NCI-H2107 treated with DMSO at 0.1 percent for 48 hours (cell line): ENCODE data around the gene SMIM44.
A peak's percentile ranks its signal among the peaks of the same experiment; 100 is the strongest.
"Not testable (repeated sequence)": the region's sequence is repeated elsewhere in the genome, so short reads cannot be mapped to it uniquely, and the experiment has no call there.

Source experiments
- DNase-seq: peaks from one replicate; lab custom pipeline; 2025; ENCODE audit not compliant: unreplicated experiment; lab: John Stamatoyannopoulos, UW

Gene SMIM44

GRCh38 chr19:3483226-3483628, at the start of gene SMIM44:
Gene SMIM44, minus strand, starts transcription at chr19:3483441. Its CDS starts 38 bp downstream, at chr19:3483403.
- no peak for DNase-seq

DNA sequence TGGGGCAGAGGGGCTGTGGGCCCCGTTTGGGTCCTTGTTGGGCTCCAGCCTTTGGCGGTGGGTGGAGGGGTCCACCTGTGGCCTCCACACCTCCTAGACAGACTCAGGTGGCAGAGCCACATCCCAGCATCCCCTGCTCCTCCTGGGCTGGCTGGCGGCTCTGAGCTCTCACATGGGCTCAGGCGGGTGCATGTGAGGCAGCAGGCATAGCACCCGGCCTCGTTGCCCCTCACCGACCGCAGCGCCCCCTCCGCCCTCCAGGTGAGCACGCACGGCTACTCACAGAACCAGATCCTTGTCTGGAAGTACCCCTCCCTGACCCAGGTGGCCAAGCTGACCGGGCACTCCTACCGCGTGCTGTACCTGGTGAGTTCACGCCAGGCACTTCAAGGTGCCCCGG, 49.8 kb upstream of the SMIM44 start:
- DNase-seq = no peak

- no peak for DNase-seq
Observed at GRCh38 chr19:3532154-3532786, 49.0 kb upstream of the SMIM44 start.

DNA sequence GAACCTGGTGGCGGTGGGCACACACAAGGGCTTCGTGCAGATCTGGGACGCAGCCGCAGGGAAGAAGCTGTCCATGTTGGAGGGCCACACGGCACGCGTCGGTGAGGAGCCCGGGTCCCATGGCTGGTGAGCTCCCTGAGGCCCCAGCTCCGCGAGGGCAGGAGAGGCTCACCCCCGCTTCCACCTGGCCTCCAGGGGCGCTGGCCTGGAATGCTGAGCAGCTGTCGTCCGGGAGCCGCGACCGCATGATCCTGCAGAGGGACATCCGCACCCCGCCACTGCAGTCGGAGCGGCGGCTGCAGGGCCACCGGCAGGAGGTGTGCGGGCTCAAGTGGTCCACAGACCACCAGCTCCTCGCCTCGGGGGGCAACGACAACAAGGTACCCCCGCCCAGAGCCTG, 48.5 kb upstream of the SMIM44 start:
- no peak for DNase-seq

- DNase-seq = no peak
Observed at GRCh38 chr19:3530389-3530788, 47.1 kb upstream of the SMIM44 start.

DNA sequence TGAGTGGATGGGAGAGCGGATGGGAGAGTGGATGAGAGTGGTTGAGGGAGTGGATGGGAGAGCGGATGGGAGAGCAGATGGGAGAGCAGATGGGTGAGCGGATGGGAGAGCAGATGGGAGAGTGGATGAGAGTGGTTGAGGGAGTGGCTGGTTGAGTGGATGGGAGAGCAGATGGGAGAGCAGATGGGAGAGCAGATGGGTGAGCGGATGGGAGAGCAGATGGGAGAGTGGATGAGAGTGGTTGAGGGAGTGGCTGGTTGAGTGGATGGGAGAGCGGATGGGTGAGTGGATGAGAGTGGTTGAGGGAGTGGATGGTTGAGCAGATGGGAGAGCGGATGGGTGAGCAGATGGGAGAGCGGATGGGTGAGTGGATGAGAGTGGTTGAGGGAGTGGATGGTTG, 46.1 kb upstream of the SMIM44 start:
- not testable (repeated sequence) for DNase-seq

DNA sequence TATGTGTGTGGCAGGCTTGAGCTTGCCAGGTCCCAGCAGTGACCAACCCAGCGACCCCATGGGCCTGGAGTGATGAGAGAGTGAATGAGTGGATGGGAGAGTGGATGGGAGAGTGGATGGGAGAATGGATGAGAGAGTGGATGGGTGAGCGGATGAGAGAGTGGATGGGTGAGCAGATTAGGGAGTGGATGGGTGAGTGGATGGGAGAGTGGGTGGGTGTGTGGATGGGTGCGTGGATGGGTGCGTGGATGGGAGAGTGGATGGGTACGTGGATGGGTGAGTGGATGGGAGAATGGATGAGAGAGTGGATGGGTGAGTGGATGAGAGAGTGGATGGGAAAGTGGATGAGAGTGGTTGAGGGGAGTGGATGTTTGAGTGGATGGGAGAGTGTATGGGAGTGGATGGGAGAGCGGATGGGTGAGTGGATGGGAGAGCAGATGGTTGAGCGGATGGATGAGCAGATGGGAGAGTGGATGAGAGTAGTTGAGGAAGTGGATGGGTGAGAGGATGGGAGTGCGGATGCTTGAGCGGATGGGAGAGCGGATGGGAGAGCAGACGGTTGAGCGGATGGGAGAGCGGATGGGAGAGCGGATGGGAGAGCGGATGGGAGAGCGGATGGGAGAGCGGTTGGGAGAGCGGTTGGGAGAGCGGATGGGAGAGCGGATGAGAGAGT, 45.4 kb upstream of the SMIM44 start:
- no peak for DNase-seq

DNA sequence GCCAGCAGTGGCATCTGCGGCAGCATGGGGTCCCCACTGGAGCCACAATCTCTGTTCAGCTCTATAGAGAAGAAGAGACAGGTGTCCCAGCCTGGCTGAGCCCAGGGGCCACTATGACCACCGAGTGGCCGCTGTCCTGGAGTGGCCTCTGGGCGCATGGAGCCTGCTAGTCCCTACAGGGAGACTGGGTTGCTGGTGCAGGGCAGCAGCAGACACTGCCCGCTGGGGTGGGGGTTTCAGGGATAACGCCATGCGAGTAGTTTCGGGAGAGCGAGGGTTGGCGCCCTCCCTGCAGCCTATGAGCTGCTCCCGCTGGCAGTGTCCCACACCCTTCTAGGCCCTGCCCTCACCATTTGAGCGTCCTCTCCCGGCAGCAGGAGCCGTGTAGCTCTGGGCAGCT, 44.8 kb upstream of the SMIM44 start:
- DNase-seq = no peak

- no peak for DNase-seq
Observed at GRCh38 chr19:3527238-3527910, 44.1 kb upstream of the SMIM44 start.

- DNase-seq = no peak
Observed at GRCh38 chr19:3526507-3527237, 43.4 kb upstream of the SMIM44 start.

GRCh38 chr19:3524904-3525451, 41.7 kb upstream of the SMIM44 start:
- no peak for DNase-seq

DNA sequence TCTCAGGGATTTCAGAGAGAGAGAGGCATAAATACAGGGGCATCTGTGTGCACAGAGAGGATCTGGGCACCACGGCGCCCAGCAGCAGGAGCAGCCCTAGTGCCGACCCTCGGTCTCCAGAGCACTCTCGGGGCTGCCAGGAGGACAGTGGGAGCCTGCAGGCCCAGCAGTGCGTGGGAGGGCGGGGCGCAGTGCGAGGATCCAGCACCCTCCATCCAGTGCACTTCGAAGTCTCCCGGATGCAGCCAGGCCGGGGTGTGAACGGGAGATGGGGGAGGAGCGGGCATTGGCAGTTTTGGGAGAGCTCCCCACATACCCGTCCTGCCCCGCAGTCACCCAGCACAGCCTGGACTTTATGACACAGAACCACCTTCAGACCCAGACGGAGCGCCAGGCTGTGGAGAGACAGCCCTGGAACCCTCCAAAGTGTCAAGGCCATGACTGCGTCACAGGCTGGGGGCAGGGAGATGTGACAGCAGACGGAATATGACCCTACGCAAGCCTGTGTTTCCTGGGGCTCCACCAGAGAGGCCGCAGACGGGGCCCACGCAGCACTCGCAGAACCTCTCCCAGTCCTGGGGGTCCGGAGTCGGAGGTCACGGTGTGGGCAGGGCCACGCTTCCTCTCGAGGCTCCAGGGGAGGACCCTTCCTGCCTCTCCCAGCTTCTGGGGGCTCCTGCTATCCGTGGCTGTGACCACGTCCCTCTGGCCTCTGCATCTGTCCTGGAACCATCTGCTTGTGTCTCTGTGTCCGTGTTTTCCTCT, 41.0 kb upstream of the SMIM44 start:
- DNase-seq = no peak

GRCh38 chr19:3523361-3524077, 40.3 kb upstream of the SMIM44 start:
- no peak for DNase-seq

DNA sequence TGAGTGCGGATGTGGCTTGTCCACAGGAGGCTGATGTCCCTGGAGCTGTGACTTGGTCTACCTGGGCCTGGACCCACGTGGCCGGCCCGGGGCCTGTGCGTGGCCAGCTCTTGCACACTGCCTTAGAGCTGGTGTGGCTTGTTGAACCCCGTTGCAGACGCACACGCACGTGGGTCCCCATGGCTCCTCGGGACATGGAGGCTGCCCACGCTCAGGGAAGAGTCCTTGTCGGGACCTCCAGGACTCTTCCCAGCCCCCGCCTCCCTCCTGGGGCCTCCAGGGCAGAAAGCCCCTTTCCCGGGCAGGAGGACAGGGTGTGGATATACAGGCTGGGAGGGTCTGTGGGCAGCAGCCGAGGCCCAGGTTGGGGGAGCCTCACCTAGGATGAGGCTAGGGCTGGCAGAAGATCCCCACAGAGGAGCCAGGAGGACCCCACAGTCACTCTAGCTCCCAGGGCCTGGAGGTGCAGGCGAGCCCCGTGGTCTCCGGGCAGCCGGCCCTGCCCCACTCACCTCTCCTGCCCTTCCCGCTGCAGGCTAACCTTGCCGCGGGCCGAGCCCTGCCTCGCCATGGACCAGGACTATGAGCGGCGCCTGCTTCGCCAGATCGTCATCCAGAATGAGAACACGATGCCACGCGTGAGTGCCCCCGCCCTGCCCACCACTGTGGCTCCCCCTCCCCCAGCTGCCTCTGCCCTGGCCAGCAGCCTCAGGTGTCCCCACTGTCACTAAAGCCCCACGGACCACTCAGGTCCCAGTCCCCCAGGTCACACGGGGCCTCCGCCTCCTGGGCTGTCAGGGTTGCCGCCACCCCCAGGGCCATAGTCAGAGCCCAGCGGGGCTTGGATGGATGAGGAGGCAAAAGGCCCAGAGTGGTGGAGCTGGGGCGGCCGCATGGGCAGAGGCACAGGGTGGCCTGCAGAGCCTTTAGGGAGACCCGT, 39.5 kb upstream of the SMIM44 start:
- DNase-seq = no peak

DNA sequence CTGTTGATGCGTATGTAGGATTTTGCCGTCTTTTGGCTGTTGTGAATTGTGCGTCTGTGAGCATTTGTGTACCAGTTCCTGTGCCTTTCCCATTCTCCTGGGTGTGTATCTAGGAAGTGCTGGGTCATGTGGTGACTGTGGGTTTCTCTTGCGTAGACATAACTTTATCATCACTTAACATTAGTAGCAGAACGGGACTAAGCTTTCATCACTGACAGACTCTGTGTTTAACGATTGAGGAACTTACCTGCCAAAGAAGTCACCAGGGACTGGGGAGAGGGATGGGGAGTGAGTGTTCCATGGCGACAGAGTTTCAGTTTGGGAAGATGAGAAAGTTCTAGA, 37.8 kb upstream of the SMIM44 start:
- DNase-seq = no peak

- DNase-seq = peak; percentile 54
Observed at GRCh38 chr19:3520166-3521103, 37.2 kb upstream of the SMIM44 start.

GRCh38 chr19:3519126-3519525, 35.9 kb upstream of the SMIM44 start:
- DNase-seq = no peak

GRCh38 chr19:3518659-3519058, 35.4 kb upstream of the SMIM44 start:
- no peak for DNase-seq
